Upper lobe of right lung (tissue), 1 donor: ENCODE measurements around the gene CMIP. TPM values are rescaled to one million over a fixed set of nuclear protein-coding genes. Genes with fewer than 3 reads are reported as not detected.
A peak's percentile ranks its signal among the peaks of the same experiment; 100 is the strongest.

ENCODE experiments used
- ATAC-seq: fragments of 200-7000 bp; cut with Tn5 transposase; one replicate; pipeline ENCODE4 v1.9.1; 2020; ENCODE audit warnings: mild to moderate bottlenecking, moderate library complexity
- DNase-seq: peaks from one replicate; pipeline ENCODE4 v3.0.0-alpha.2; 2020
- H3K27ac ChIP-seq: fragments of 200-600 bp; one replicate; pipeline ENCODE4 v1.8.0; 2022
- H3K27me3 ChIP-seq: fragments of 200-600 bp; one replicate; pipeline ENCODE4 v1.8.0; 2022; ENCODE audit warnings: mild to moderate bottlenecking
- H3K36me3 ChIP-seq: fragments of 200-600 bp; one replicate; pipeline ENCODE4 v1.8.0; 2022
- H3K4me1 ChIP-seq: fragments of 200-600 bp; one replicate; pipeline ENCODE4 v1.8.0; 2022
- H3K4me3 ChIP-seq: fragments of 200-600 bp; one replicate; pipeline ENCODE4 v1.8.0; 2022; ENCODE audit warnings: mild to moderate bottlenecking
- H3K9me3 ChIP-seq: fragments of 200-600 bp; one replicate; pipeline ENCODE4 v1.8.0; 2022
- CTCF ChIP-seq: fragments of 200-600 bp; IDR thresholded peaks from one replicate; pipeline ENCODE4 v1.8.0; 2022; ENCODE audit warnings: antibody characterized with exemption
- intact Hi-C: fragments of 100-400 bp; cut with DNase I; formaldehyde crosslinking; loops from one replicate; pipeline ENCODE4 v1.11.0; 2022
- total RNA-seq: library from RNA; stranded (reverse); fragmentation: NEBNext Ultra II Directional; extraction: Animal tissue kit (Norgen Biotek cat#: 25700); gene quantifications from one replicate; pipeline ENCODE4 v1.2.1, GENCODE V29; 2021
- donor health status: DM: no; HTN: yes; CAD: no; lungs with severe emphysema.

CMIP gene
- total RNA-seq, 1 donor from 2014 or later: 73.8 TPM

- ATAC-seq (no peak), DNase-seq (no peak)
- intact Hi-C loops: no loop called here
- no peaks in the 10 kb centered on the region for H3K27me3 ChIP-seq
- no peaks in the 10 kb centered on the region for H3K9me3 ChIP-seq
- no peak for TF ChIP-seq CTCF
- peaks cover 9% of the 10 kb centered on the region for H3K36me3 ChIP-seq
- H3K4me3 ChIP-seq: no peak overlapping the region
- peak overlapping the region; percentile 70 for H3K27ac ChIP-seq
- peaks cover 61% of the 10 kb centered on the region for H3K4me1 ChIP-seq
Observed at GRCh38 chr16:81612351-81613163, 167.9 kb downstream of the CMIP start.

- Histone ChIP-seq H3K36me3 (peaks cover 11% of the 10 kb centered on the region), H3K4me3 (no peak overlapping the region), H3K27me3 (no peaks in the 10 kb centered on the region), H3K4me1 (peaks cover 52% of the 10 kb centered on the region), H3K9me3 (no peaks in the 10 kb centered on the region), H3K27ac (no peak overlapping the region)
- no peak for TF ChIP-seq CTCF
- DNase-seq (no peak), ATAC-seq (no peak)
- intact Hi-C loops: no loop called here
Observed at GRCh38 chr16:81614171-81614570, 169.6 kb downstream of the CMIP start.

GRCh38 chr16:81614654-81615359 lies 170.2 kb downstream of the CMIP start:
- Histone ChIP-seq H3K27ac (no peak overlapping the region), H3K9me3 (no peaks in the 10 kb centered on the region), H3K27me3 (no peaks in the 10 kb centered on the region), H3K4me1 (peaks cover 45% of the 10 kb centered on the region), H3K36me3 (peaks cover 11% of the 10 kb centered on the region), H3K4me3 (no peak overlapping the region)
- no peak for TF ChIP-seq CTCF
- intact Hi-C loops: no loop called here
- no peak for DNase-seq
- no peak for ATAC-seq

- Histone ChIP-seq H3K27ac (no peak overlapping the region), H3K27me3 (no peaks in the 10 kb centered on the region), H3K36me3 (peaks cover 11% of the 10 kb centered on the region), H3K4me1 (peaks cover 41% of the 10 kb centered on the region), H3K9me3 (no peaks in the 10 kb centered on the region), H3K4me3 (no peak overlapping the region)
- ATAC-seq (no peak), DNase-seq (no peak)
- no peak for TF ChIP-seq CTCF
- intact Hi-C loops: no loop called here
Observed at GRCh38 chr16:81615411-81615810, 170.8 kb downstream of the CMIP start.

GRCh38 chr16:81615833-81616232 lies 171.2 kb downstream of the CMIP start:
- no peaks in the 10 kb centered on the region for H3K27me3 ChIP-seq
- H3K36me3 ChIP-seq: peaks cover 11% of the 10 kb centered on the region
- no peak overlapping the region for H3K4me3 ChIP-seq
- peaks cover 38% of the 10 kb centered on the region for H3K4me1 ChIP-seq
- H3K27ac ChIP-seq: no peak overlapping the region
- no peaks in the 10 kb centered on the region for H3K9me3 ChIP-seq
- intact Hi-C loops: no loop called here
- ATAC-seq: no peak
- TF ChIP-seq CTCF: no peak
- no peak for DNase-seq
